Measurements from ENCODE around the gene MTA3.
"Not testable (repeated sequence)": the region's sequence is repeated elsewhere in the genome, so short reads cannot be mapped to it uniquely, and the experiment has no call there.

The MTA3 gene

GRCh38 chr2:42568401-42569115 is at the start of gene MTA3:
Gene MTA3, plus strand, starts transcription at chr2:42568632. Its CDS starts 114 bp downstream, at chr2:42568746.
- peak; percentile 51 for DNase-seq

GRCh38 chr2:42519624-42520023 is 48.8 kb upstream of the MTA3 start:
- no peak for DNase-seq

DNA sequence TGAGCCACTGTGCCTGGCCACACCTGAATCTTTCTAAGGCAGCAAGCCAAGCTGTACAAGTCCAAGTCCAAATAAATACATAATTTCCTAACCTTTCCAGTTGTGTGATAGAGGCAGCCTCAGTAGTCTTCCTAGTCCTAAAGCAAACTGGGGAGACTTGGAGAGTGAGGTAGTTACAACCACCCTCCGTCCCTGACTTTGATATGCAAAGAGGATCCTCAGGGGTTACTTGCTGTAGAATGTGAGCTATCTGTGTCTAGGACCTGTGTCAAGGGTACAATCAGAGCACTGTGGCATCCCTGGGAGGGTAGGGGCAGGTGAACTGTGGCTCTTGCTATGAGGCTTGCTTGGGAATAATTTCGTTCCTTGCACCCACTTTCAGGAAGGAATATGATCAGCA is 46.4 kb upstream of the MTA3 start:
- DNase-seq, result no peak

DNA sequence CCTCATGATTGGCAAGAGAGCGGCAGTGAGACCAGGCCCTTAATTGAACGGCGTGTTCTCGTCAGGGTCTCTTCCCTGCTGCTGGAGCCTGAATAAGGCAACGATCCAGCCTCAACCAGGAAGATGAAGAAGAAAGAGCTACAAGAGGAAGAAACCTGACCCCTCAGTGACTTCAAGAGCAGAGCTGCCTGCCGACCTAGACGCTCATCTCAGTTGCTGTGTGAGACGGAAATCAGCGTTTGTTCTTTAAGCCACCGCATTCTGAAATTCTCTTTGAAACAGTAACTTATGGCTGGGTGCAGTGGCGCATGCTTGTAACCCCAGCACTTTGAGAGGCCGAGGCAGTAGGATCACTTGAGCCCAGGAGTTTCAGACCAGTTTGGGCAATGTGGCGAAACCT is 45.1 kb upstream of the MTA3 start:
- no peak for DNase-seq

DNA sequence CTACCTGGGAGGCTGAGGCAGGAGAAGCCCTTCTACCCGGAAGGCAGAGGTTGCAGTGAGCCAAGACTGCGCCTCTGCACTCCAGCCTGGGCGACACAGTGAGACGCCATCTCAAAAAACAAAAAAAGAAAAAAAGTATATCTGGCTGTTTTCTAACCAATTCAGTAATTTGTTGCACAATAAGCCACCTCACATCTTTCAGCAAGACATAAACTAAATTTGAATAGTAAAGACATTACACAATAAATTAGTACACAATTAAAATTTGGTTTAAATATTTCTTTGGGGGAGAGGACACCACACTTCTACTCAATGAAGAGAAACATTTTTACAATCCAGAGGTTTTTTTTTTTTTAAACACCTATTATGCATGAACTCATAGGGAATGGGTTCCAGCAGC is 36.0 kb upstream of the MTA3 start:
- DNase-seq, result no peak

- DNase-seq, result no peak
Measured at GRCh38 chr2:42537493-42537892, 30.9 kb upstream of the MTA3 start.

- no peak for DNase-seq
Measured at GRCh38 chr2:42542871-42543270, 25.6 kb upstream of the MTA3 start.

DNA sequence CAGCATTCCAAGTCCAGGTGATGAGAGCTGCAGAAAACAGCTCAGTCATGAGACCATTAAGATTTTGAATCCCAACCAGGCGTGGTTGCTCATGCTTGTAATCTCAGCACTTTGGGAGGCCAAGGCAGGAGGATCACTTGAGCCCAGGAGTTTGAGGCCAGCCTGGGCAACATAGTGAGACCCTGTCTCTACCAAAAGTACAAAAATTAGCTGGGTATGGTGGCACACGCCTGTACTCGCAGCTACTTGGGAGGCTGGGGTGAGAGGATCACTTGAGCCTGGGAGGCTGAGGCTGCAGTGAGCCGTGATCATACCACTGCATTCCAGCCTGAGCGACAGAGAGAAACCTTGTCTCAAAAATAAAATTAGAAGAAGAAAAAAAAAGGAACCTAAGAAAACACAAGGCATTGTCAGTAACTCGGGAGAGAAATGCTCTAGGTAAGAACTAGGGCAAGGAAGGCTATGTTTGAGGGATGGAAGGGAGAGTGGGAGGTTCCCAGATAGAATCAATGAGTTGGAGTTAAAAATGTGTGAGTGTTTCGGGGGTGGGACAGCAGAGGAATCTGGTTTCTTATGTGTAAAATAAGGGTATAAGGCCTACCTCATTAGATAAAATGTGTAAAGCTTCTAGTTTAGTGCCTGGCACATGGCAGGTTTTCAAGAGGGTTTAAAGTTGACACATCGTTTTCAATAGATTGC is 23.3 kb upstream of the MTA3 start:
- DNase-seq, result no peak

GRCh38 chr2:42545841-42546390 is 22.5 kb upstream of the MTA3 start:
- DNase-seq, result no peak

DNA sequence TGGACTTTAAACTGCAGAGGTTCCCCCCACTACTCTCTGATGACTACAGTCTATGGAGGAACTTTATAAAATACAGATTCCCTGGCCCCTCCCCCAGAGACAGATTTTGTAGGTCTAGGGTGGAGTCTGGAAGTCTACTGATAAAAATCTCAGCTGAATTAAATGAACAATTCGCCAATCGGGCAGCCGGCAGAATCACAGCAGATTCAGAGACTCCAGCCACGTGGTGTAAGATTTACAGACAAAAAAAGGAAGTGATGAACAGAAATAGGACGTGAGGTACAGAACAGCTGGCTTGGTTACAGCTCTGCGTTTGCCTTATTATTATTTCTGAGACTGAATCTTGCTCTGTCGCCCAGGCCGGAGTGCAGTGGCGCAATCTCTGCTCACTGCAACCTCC is 21.4 kb upstream of the MTA3 start:
- DNase-seq, result no peak

- no peak for DNase-seq
Measured at GRCh38 chr2:42547446-42548295, 20.8 kb upstream of the MTA3 start.

DNA sequence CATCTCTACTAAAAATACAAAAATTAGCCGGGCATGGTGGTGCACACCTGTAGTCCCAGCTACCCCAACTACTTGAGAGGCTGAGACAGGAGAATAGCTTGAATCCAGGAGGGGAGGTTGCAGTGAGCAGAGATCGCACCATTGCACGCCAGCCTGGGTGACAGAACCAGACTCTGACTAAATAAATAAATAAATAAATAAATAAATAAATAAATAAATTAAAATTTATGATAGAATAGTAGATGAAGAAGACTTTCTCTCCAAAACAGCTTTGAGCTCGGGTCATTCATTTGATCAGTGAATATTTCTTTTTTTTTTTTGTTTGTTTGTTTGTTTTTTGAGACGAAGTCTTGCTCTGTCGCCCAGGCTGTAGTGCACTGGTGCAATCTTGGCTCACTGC is 17.6 kb upstream of the MTA3 start:
- DNase-seq, result no peak

GRCh38 chr2:42554392-42554791 is 14.0 kb upstream of the MTA3 start:
- no peak for DNase-seq

- DNase-seq, result no peak
Measured at GRCh38 chr2:42556315-42556890, 12.0 kb upstream of the MTA3 start.

DNA sequence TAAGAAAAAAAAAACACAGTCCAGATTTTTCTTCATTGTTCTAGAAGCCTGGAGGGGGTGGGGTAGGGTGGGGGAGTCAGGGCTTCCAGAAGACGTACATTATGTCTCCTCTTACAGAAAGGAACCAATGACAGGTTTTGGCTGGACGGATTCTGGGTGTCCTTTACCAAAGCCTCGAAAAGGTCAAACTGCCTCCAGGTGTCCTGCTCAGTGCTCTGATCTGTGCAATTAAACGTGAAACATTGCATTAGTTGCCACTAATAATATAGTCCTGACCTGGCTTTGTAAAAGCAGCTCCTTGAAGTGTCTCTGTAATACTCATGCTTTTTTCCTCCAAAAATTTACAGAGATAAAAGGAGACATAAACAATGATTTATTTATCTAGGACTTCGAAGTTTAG is 11.1 kb upstream of the MTA3 start:
- DNase-seq, result no peak

DNA sequence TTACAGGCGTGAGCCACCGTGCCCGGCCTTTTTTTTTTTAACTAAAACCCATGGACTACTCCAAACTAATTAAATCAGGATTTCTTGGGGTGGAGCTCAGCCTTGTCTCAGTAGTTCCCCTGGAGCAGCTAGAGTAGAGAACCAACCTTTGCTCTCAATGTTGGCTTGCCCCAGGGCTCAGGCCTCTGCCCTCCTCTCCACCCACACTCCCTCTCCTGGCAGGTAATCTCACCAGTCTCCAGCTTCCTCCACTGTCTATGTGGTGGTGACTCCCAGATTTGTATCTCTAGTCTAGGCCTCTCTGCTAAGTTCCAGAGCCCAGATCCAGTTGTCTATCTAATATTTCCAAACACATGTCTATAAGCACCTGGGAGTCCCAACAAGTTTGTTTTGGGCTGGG is 9.6 kb upstream of the MTA3 start:
- no peak for DNase-seq

DNA sequence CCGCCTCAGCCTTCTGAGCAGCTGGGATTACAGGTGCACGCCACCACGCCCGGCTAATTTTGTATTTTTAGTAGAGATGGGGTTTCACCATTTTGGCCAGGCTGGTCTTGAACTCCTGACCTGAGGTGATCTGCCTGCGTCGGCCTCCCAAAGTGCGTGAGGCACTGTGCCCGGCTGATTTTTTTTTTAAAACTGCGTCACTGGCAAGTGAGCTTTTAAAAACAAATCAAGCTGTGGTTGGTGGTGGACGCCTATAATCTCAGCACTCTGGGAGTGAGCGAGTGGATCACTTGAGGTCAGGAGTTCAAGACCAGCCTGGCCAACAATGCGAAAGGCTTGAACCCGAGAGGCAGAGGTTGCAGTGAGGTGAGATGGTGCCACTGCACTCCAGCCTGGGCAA is 8.3 kb upstream of the MTA3 start:
- DNase-seq, result not testable (repeated sequence)

DNA sequence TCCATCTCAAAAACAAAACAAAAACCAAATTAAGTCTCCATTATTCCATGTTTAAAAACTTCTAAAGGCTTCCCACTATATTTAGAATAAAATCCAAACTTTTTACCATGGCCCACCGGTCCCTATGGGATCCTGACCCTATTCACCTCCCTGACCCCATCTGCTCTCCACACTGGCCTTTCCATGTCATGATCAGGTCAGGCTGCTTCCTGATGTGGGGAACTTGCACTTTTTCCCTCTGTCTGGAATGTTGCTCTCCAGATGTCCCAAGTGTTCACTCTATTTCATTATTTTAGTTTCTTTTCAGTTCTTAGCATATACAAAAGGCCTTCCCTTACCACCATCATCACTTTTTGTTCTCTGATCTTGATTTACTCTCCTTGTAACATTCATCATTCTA is 7.5 kb upstream of the MTA3 start:
- DNase-seq, result no peak

- DNase-seq, result no peak
Measured at GRCh38 chr2:42562474-42563144, 5.8 kb upstream of the MTA3 start.

DNA sequence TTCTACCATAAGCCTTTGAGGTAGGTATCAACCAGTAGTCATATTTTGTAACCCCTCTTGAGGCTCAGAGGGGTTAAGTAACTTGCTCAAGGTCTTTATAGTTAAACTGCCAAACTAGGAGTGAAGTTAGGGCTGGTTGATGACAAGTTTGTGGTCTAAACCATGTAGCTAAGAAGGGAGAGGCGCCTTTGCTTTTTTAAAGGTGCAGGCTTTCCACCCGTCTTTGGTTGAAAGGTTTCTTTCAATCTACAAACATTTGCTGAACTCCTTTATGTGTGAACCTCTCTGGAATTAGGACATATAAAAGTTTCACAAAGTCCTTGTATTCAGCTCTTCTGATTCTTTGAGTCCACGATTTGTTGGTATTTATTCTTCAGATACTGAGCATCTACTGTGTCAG is 2.4 kb upstream of the MTA3 start:
- DNase-seq, result no peak

DNA sequence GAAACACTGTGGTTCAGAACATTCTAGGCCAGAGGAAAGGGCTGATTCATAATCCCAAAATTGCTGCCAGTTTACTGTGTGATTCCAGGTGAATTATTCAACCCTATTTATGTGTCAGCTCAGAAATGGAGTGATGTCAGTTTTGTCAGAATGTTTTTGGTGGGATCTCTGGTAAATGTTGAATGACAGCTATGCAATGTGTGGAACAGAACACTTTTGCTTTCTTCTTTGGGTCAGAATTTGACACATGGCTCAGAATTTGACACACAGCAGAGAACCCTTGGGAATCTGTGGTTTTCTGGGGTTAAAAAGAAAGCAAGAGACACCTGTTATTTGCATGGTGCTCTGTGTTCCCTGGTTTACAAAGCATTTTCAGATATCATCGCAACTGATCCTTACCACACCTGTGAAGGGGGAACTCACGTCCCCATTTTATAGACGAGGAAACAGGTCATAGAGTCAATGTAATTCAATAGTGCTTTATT is 1.6 kb upstream of the MTA3 start:
- DNase-seq, result no peak

DNA sequence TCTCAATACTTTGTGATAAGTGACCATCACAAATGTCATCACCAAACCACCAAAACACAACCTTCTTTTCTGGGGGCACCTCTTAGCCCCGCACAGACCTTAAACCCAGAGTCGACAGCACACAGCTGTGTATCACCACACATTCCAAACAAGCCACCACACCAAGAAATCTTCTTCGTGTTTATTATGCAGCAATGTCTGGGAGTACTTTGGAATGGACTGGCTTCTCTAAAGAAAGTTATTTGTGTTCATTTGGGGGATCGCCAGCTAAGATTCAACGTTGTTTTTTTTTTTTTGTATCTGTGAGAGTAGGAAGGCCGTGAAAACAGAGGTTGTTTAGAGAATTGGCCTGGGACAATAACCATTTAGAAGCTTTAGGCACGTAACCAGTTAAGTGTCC is 1.1 kb upstream of the MTA3 start:
- peak; percentile 26 for DNase-seq

Measured in EL (cell line).